ENCODE data around the gene TMEM125.

- TF ChIP-seq CTCF (IDR thresholded peaks at IDR 0.05; ENCODE audit: poor library complexity) (no peak), EZH2 (IDR thresholded peaks at IDR 0.05; ENCODE audit: borderline replicate concordance) (no peak), EZH2phosphoT487 (IDR thresholded peaks at IDR 0.05; ENCODE audit: low read depth, severe bottlenecking, unreplicated experiment) (no peak)
Observed at GRCh38 chr1:43302201-43302600, 32.4 kb downstream of the TMEM125 start.

Data from hepatocyte (in vitro differentiated cells).